K562 (cell line): ENCODE data around the gene NASP. TPM values are rescaled to one million over a fixed set of nuclear protein-coding genes. Genes with fewer than 3 reads are reported as not detected.
A peak's percentile ranks its signal among the peaks of the same experiment; 100 is the strongest.

Experiments used
- ADNP ChIP-seq: fragments of 200-800 bp; sonication (Bioruptor generic); IDR thresholded peaks from 2 replicates; pipeline ENCODE4 v1.6.1; 2016; ENCODE audit warnings: missing genetic modification characterization, missing compliant biosample characterization
- BRF1 ChIP-seq: IDR thresholded peaks from 3 replicates; pipeline ENCODE4 v1.6.1; 2011; ENCODE audit warnings: borderline replicate concordance, mild to moderate bottlenecking; ENCODE audit not compliant: insufficient read length; ENCODE audit errors: extremely low read depth
- CBFB ChIP-seq: sonication (generic); formaldehyde crosslinking; IDR thresholded peaks from 2 replicates; pipeline ENCODE4 v1.4.0; 2020; ENCODE audit warnings: mild to moderate bottlenecking, missing genetic modification reagents
- CHD1 ChIP-seq: fragments of 200-600 bp; sonication (generic); IDR thresholded peaks from one replicate; pipeline ENCODE4 v1.6.1; 2012; ENCODE audit warnings: mild to moderate bottlenecking, moderate library complexity, low read length, inconsistent platforms
- EWSR1 ChIP-seq: fragments of 450-650 bp; IDR thresholded peaks from 2 replicates; pipeline ENCODE4 v1.6.1; 2018; ENCODE audit warnings: borderline replicate concordance, mild to moderate bottlenecking, low read depth, moderate library complexity; ENCODE audit not compliant: partially characterized antibody
- FOSL1 ChIP-seq: fragments of 200-800 bp; sonication (Bioruptor generic); conservative IDR thresholded peaks from 2 replicates; pipeline ENCODE4 v1.6.1; 2016; ENCODE audit warnings: missing genetic modification characterization, missing compliant biosample characterization
- ID3 ChIP-seq, 2 experiments: fragments of 250-450 bp in 1 of 2; fragments of 450-650 bp in 1 of 2; sonication (Bioruptor Pico) in 1 of 2; IDR thresholded peaks; 2 replicates each; pipeline versions ENCODE4 v1.6.1 to v1.8.0; 2016 to 2021; ENCODE audit warnings: mild to moderate bottlenecking in 2 of 2, moderate library complexity in 2 of 2, missing compliant biosample characterization in 1 of 2, missing genetic modification characterization in 1 of 2
- NFXL1 ChIP-seq: fragments of 450-650 bp; formaldehyde crosslinking; IDR thresholded peaks from 2 replicates; pipeline ENCODE4 v1.4.0; 2021; ENCODE audit warnings: mild to moderate bottlenecking
- PHF8 ChIP-seq: fragments of 200-600 bp; sonication (generic); IDR thresholded peaks from 2 replicates; pipeline ENCODE4 v1.6.1; 2012; ENCODE audit warnings: mixed run types, mild to moderate bottlenecking, inconsistent platforms, low read length, moderate library complexity, borderline replicate concordance
- POU5F1 ChIP-seq: fragments of 150-350 bp; IDR thresholded peaks from 2 replicates; pipeline ENCODE4 v1.6.1; 2014; ENCODE audit warnings: borderline replicate concordance, low read length, low read depth, mild to moderate bottlenecking; ENCODE audit not compliant: partially characterized antibody
- RCOR1 ChIP-seq, 2 experiments: IDR thresholded peaks; 2 replicates each; pipeline ENCODE4 v1.6.1; 2012; ENCODE audit warnings: low read depth in 2 of 2, low read length in 2 of 2, borderline replicate concordance in 1 of 2, improper control_type of control experiment in 1 of 2
- SLC30A9 ChIP-seq: fragments of 250-450 bp; sonication (Bioruptor Pico); IDR thresholded peaks from 2 replicates; pipeline ENCODE4 v1.8.0; 2022; ENCODE audit warnings: mild to moderate bottlenecking, moderate library complexity
- TEAD1 ChIP-seq, 2 experiments: fragments of 450-650 bp in 1 of 2; sonication (generic) in 1 of 2; formaldehyde crosslinking; IDR thresholded peaks; 2 replicates each; pipeline versions ENCODE4 v1.4.0 to v1.8.0; 2020 to 2022; ENCODE audit warnings: mild to moderate bottlenecking in 2 of 2, missing genetic modification reagents in 1 of 2
- U2AF2 ChIP-seq: fragments of 200-400 bp; formaldehyde crosslinking; optimal IDR thresholded peaks from 2 replicates; pipeline ENCODE3; 2017; ENCODE audit warnings: low read depth, mild to moderate bottlenecking, low read length
- UBTF ChIP-seq, 2 experiments: IDR thresholded peaks; 2 replicates each; pipeline ENCODE4 v1.6.1; 2012; ENCODE audit warnings: improper control_type of control experiment in 2 of 2, low read depth in 2 of 2, low read length in 2 of 2, borderline replicate concordance in 1 of 2
- ZKSCAN3 ChIP-seq: fragments of 250-450 bp; sonication (Bioruptor Pico); IDR thresholded peaks from 2 replicates; pipeline ENCODE4 v1.4.0; 2020
- ZKSCAN8 ChIP-seq: fragments of 200-800 bp; sonication (Bioruptor generic); IDR thresholded peaks from 2 replicates; pipeline ENCODE4 v1.6.1; 2016; ENCODE audit warnings: missing genetic modification characterization, missing compliant biosample characterization
- ZNF584 ChIP-seq: fragments of 200-800 bp; sonication (Bioruptor generic); IDR thresholded peaks from 2 replicates; pipeline ENCODE4 v1.6.1; 2016; ENCODE audit warnings: low read depth, mild to moderate bottlenecking, missing genetic modification characterization, missing compliant biosample characterization
- ZNF639 ChIP-seq, 2 experiments: fragments of 200-800 bp in 1 of 2; sonication (Bioruptor generic) in 1 of 2; sonication (generic) in 1 of 2; formaldehyde crosslinking in 1 of 2; IDR thresholded peaks in 1 of 2; conservative IDR thresholded peaks in 1 of 2; 2 replicates each; pipeline versions ENCODE4 v1.5.0 to v1.6.1; 2016 to 2020; ENCODE audit warnings: missing compliant biosample characterization in 1 of 2, missing genetic modification characterization in 1 of 2, missing genetic modification reagents in 1 of 2
- polyA plus RNA-seq, 8 experiments: library from polyadenylated mRNA; depleted of rRNA in 4 of 8; stranded (reverse) in 5 of 8; unstranded in 3 of 8; fragments of >200 nt; fragmentation: Nextera tagmentation in 2 of 8; fragmentation: Illumina TruSeq in 1 of 8; extraction: Ambion mirVana in 2 of 8; extraction: Trizol in 1 of 8; gene quantifications; 2 replicates each; pipeline versions ENCODE4 v1.2.1 to v1.2.3, GENCODE V29; 2011 to 2014; ENCODE audit warnings: inconsistent platforms in 1 of 8, missing spikeins in 1 of 8
- total RNA-seq, 7 experiments: library from RNA; depleted of rRNA in 6 of 7; stranded (reverse); fragments of >200 nt in 6 of 7; fragmentation: Illumina TruSeq in 2 of 7; extraction: Trizol in 2 of 7; gene quantifications; 2 replicates each; pipeline versions ENCODE4 v1.2.1 to v1.2.3, GENCODE V29; 2011 to 2021; ENCODE audit warnings: low replicate concordance in 1 of 7
- TF ChIP-seq, protein P1 (sequence below): fragments of 150-350 bp; IDR thresholded peaks from 2 replicates; pipeline ENCODE4 v1.6.1; 2014; ENCODE audit warnings: low read depth, mild to moderate bottlenecking, low read length, borderline replicate concordance

The NASP gene
- total and polyA plus RNA-seq, 9 of the 15 experiments (the other 6 are each of a cell fraction or from before 2014, with no cell fraction given): 199 to 578 (median 419) TPM

GRCh38 chr1:45542591-45542990 is 41.2 kb upstream of the NASP start (continued):
- TF ChIP-seq U2AF2 (no peak), ID3 (CRISPR knock-in tag; IDR thresholded peaks at IDR 0.05) (no peak), ID3 (tag; IDR thresholded peaks at IDR 0.05) (no peak), RCOR1 (IDR thresholded peaks at IDR 0.05; ENCODE audit: borderline replicate concordance in 1 of 2, low read depth in 2 of 2, low read length in 2 of 2) (peak in 1 of 2 experiments; percentile 77; a peak in 1 of 4 replicates), NFXL1 (no peak), ADNP (no peak), CBFB (CRISPR knock-in tag) (no peak), CHD1 (no peak), TEAD1 (CRISPR knock-in tag; IDR thresholded peaks at IDR 0.05) (no peak), SLC30A9 (CRISPR knock-in tag) (no peak), ZNF584 (CRISPR knock-in tag) (no peak), ZNF639 (CRISPR knock-in tag; conservative IDR thresholded peaks at IDR 0.05 in 1 of 2, IDR thresholded peaks at IDR 0.05 in 1 of 2) (no peak), UBTF (IDR thresholded peaks at IDR 0.05; ENCODE audit: borderline replicate concordance in 1 of 2, low read depth in 2 of 2, low read length in 2 of 2) (peak in 1 of 2 experiments; percentile 80; a peak in 1 of 4 replicates), EWSR1 (no peak), POU5F1 (no peak), BRF1 (no peak), FOSL1 (tag) (no peak), PHF8 (no peak), ZKSCAN3 (no peak), ZKSCAN8 (no peak)
- TF ChIP-seq, protein P1, sequence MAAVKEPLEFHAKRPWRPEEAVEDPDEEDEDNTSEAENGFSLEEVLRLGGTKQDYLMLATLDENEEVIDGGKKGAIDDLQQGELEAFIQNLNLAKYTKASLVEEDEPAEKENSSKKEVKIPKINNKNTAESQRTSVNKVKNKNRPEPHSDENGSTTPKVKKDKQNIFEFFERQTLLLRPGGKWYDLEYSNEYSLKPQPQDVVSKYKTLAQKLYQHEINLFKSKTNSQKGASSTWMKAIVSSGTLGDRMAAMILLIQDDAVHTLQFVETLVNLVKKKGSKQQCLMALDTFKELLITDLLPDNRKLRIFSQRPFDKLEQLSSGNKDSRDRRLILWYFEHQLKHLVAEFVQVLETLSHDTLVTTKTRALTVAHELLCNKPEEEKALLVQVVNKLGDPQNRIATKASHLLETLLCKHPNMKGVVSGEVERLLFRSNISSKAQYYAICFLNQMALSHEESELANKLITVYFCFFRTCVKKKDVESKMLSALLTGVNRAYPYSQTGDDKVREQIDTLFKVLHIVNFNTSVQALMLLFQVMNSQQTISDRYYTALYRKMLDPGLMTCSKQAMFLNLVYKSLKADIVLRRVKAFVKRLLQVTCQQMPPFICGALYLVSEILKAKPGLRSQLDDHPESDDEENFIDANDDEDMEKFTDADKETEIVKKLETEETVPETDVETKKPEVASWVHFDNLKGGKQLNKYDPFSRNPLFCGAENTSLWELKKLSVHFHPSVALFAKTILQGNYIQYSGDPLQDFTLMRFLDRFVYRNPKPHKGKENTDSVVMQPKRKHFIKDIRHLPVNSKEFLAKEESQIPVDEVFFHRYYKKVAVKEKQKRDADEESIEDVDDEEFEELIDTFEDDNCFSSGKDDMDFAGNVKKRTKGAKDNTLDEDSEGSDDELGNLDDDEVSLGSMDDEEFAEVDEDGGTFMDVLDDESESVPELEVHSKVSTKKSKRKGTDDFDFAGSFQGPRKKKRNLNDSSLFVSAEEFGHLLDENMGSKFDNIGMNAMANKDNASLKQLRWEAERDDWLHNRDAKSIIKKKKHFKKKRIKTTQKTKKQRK: no peak
